ENCODE measurements around the gene FOXO1.
A peak's percentile ranks its signal among the peaks of the same experiment; 100 is the strongest.

The FOXO1 gene

GRCh38 chr13:40558656-40559055, 107.8 kb downstream of the FOXO1 start:
- peak in 1 of 2 donors; percentile 67 for DNase-seq (ENCODE audit: low read depth in 2 of 2)
- TF ChIP-seq CTCF (IDR thresholded peaks at IDR 0.05; ENCODE audit: low read depth, low read length): no peak
- no peak overlapping the region for H3K4me3 ChIP-seq (replicated peaks in 1 of 2; ENCODE audit: low read depth in 2 of 2, low read length in 2 of 2)

GRCh38 chr13:40556453-40556852, 110.0 kb downstream of the FOXO1 start:
- no peak overlapping the region for H3K4me3 ChIP-seq (replicated peaks in 1 of 2; ENCODE audit: low read depth in 2 of 2, low read length in 2 of 2)
- TF ChIP-seq CTCF (IDR thresholded peaks at IDR 0.05; ENCODE audit: low read depth, low read length): no peak
- no peak for DNase-seq (ENCODE audit: low read depth in 2 of 2)

GRCh38 chr13:40553356-40553755, 113.1 kb downstream of the FOXO1 start:
- no peak for DNase-seq (ENCODE audit: low read depth in 2 of 2)
- no peak for TF ChIP-seq CTCF (IDR thresholded peaks at IDR 0.05; ENCODE audit: low read depth, low read length)
- H3K4me3 ChIP-seq (replicated peaks in 1 of 2; ENCODE audit: low read depth in 2 of 2, low read length in 2 of 2): no peak overlapping the region

GRCh38 chr13:40552895-40553294, 113.5 kb downstream of the FOXO1 start:
- no peak for DNase-seq (ENCODE audit: low read depth in 2 of 2)
- TF ChIP-seq CTCF (IDR thresholded peaks at IDR 0.05; ENCODE audit: low read depth, low read length): no peak
- no peak overlapping the region for H3K4me3 ChIP-seq (replicated peaks in 1 of 2; ENCODE audit: low read depth in 2 of 2, low read length in 2 of 2)

- DNase-seq (ENCODE audit: low read depth in 2 of 2): peak in 1 of 2 donors; percentile 75
- TF ChIP-seq CTCF (IDR thresholded peaks at IDR 0.05; ENCODE audit: low read depth, low read length): no peak
- H3K4me3 ChIP-seq (replicated peaks in 1 of 2; ENCODE audit: low read depth in 2 of 2, low read length in 2 of 2): no peak overlapping the region
Observed at GRCh38 chr13:40550130-40550529, 116.3 kb downstream of the FOXO1 start.

GRCh38 chr13:40549500-40550094, 116.8 kb downstream of the FOXO1 start:
- TF ChIP-seq CTCF (IDR thresholded peaks at IDR 0.05; ENCODE audit: low read depth, low read length): no peak
- peak; percentile 40 to 51 for DNase-seq (ENCODE audit: low read depth in 2 of 2)
- H3K4me3 ChIP-seq (replicated peaks in 1 of 2; ENCODE audit: low read depth in 2 of 2, low read length in 2 of 2): no peak overlapping the region

All from cardiac fibroblast (primary cell).